IMR-90 (cell line): ENCODE data around the gene NXN. TPM values are rescaled to one million over a fixed set of nuclear protein-coding genes. Genes with fewer than 3 reads are reported as not detected.

Experiments used
- ATAC-seq: fragments of 200-7000 bp; cut with Tn5 transposase; 2 replicates; pipeline ENCODE4 v1.9.1; 2020; ENCODE audit warnings: low read depth, mild to moderate bottlenecking, moderate library complexity
- BruUV-seq: library from RNA; stranded (reverse); fragments of 400-500 nt; replicated peaks from 2 replicates; lab custom pipeline; 2021; lab: Mats Ljungman, UMichigan
- CTCF ChIA-PET: fragments of 300-600 bp; formaldehyde crosslinking; extraction: SDS; loops from one replicate; lab custom pipeline; 2021; ENCODE audit warnings: antibody characterized with exemption; lab: Yijun Ruan, JAX
- POLR2A ChIA-PET: fragments of 300-600 bp; sonication (Branson Sonifier 250); formaldehyde crosslinking; loops from one replicate; lab custom pipeline; 2022; ENCODE audit warnings: antibody characterized with exemption; ENCODE audit not compliant: unreplicated experiment; lab: Charles Lee
- DNase-seq: peaks from one replicate; pipeline ENCODE4 v3.0.0; 2013
- H2AFZ ChIP-seq: replicated peaks from 2 replicates; pipeline ENCODE3; 2013; ENCODE audit warnings: low read length, mild to moderate bottlenecking; ENCODE audit not compliant: poor library complexity
- H2AK5ac ChIP-seq: 2 replicates; pipeline ENCODE4 v1.6.1; 2013; ENCODE audit warnings: low read depth, low read length, inconsistent platforms
- H2AK9ac ChIP-seq: replicated peaks from 2 replicates; pipeline ENCODE3; 2013; ENCODE audit warnings: mild to moderate bottlenecking, low read depth, low read length, moderate library complexity; ENCODE audit not compliant: poor library complexity
- H2BK120ac ChIP-seq: 2 replicates; pipeline ENCODE4 v1.6.1; 2013; ENCODE audit warnings: low read depth, low read length, inconsistent platforms
- H2BK15ac ChIP-seq: 3 replicates; pipeline ENCODE4 v1.6.1; 2013; ENCODE audit warnings: low read depth, low read length, inconsistent platforms
- H2BK20ac ChIP-seq: 2 replicates; pipeline ENCODE4 v1.6.1; 2013; ENCODE audit warnings: low read depth, mild to moderate bottlenecking, inconsistent platforms, low read length, moderate library complexity
- H2BK5ac ChIP-seq: 2 replicates; pipeline ENCODE4 v1.6.1; 2013; ENCODE audit warnings: mild to moderate bottlenecking, low read depth, low read length, inconsistent platforms; ENCODE audit not compliant: poor library complexity, severe bottlenecking
- H3K14ac ChIP-seq: replicated peaks from 2 replicates; pipeline ENCODE4 v1.6.1; 2013; ENCODE audit warnings: low read depth, low read length, inconsistent platforms
- H3K18ac ChIP-seq: 2 replicates; pipeline ENCODE4 v1.6.1; 2013; ENCODE audit warnings: low read depth, low read length, control low read depth
- H3K23ac ChIP-seq: 2 replicates; pipeline ENCODE4 v1.6.1; 2013; ENCODE audit warnings: low read depth, low read length, inconsistent platforms
- H3K27ac ChIP-seq: 2 replicates; pipeline ENCODE4 v1.5.1; 2013; ENCODE audit warnings: mild to moderate bottlenecking, control low read depth, low read length; ENCODE audit not compliant: insufficient read depth
- H3K27me3 ChIP-seq: 2 replicates; pipeline ENCODE4 v1.6.1; 2013; ENCODE audit warnings: low read length; ENCODE audit not compliant: control insufficient read depth, insufficient read depth
- H3K36me3 ChIP-seq: 2 replicates; pipeline ENCODE4 v1.6.1; 2013; ENCODE audit warnings: low read length, mixed read lengths; ENCODE audit not compliant: control insufficient read depth, insufficient read depth
- H3K4ac ChIP-seq: 2 replicates; pipeline ENCODE4 v1.6.1; 2013; ENCODE audit warnings: low read depth, low read length, inconsistent platforms
- H3K4me1 ChIP-seq: 2 replicates; pipeline ENCODE4 v1.6.1; 2013; ENCODE audit warnings: low read length, mixed read lengths; ENCODE audit not compliant: control insufficient read depth, insufficient read depth
- H3K4me2 ChIP-seq: 2 replicates; pipeline ENCODE4 v1.6.1; 2013; ENCODE audit warnings: low read depth, mild to moderate bottlenecking, control low read depth, low read length, moderate library complexity
- H3K4me3 ChIP-seq: 2 replicates; pipeline ENCODE4 v1.5.1; 2013; ENCODE audit warnings: low read depth, mild to moderate bottlenecking, control low read depth, low read length, moderate library complexity; ENCODE audit not compliant: insufficient read depth
- H3K56ac ChIP-seq: 2 replicates; pipeline ENCODE4 v1.6.1; 2013; ENCODE audit warnings: low read length, inconsistent platforms; ENCODE audit not compliant: insufficient read depth; ENCODE audit errors: extremely low read depth
- H3K79me1 ChIP-seq, 2 experiments: 2 replicates each; pipeline ENCODE4 v1.6.1; 2013; ENCODE audit warnings: low read length in 2 of 2, inconsistent platforms in 1 of 2, low read depth in 1 of 2
- H3K9ac ChIP-seq: 2 replicates; pipeline ENCODE4 v1.6.1; 2013; ENCODE audit warnings: low read depth, low read length, control low read depth
- H3K9me1 ChIP-seq: 2 replicates; pipeline ENCODE4 v1.6.1; 2013; ENCODE audit warnings: low read length, inconsistent platforms; ENCODE audit not compliant: insufficient read depth
- H3K9me3 ChIP-seq: 2 replicates; pipeline ENCODE4 v1.6.1; 2013; ENCODE audit warnings: low read length; ENCODE audit not compliant: control insufficient read depth, insufficient read depth
- H4K20me1 ChIP-seq: 2 replicates; pipeline ENCODE4 v1.6.1; 2013; ENCODE audit warnings: low read length, inconsistent platforms; ENCODE audit not compliant: insufficient read depth
- H4K5ac ChIP-seq: 2 replicates; pipeline ENCODE4 v1.6.1; 2013; ENCODE audit warnings: mild to moderate bottlenecking, low read depth, low read length, control low read depth
- H4K8ac ChIP-seq, 2 experiments: 2 replicates each; pipeline ENCODE4 v1.6.1; 2013; ENCODE audit warnings: low read depth in 2 of 2, low read length in 2 of 2, control low read depth in 1 of 2, inconsistent platforms in 1 of 2
- H4K91ac ChIP-seq: 2 replicates; pipeline ENCODE4 v1.6.1; 2013; ENCODE audit warnings: low read depth, low read length, inconsistent platforms; ENCODE audit not compliant: insufficient read depth
- CEBPB ChIP-seq: IDR thresholded peaks from 2 replicates; pipeline ENCODE4 v1.6.1; 2012; ENCODE audit warnings: low read depth, low read length, improper control_type of control experiment
- CHD1 ChIP-seq: IDR thresholded peaks from 2 replicates; pipeline ENCODE4 v1.6.1; 2012; ENCODE audit warnings: low read depth, low read length, improper control_type of control experiment
- CTCF ChIP-seq: conservative IDR thresholded peaks from 2 replicates; pipeline ENCODE4 v1.5.1; 2012; ENCODE audit warnings: mild to moderate bottlenecking, low read depth, low read length, improper control_type of control experiment
- ELK1 ChIP-seq: fragments of 150-350 bp; IDR thresholded peaks from 2 replicates; pipeline ENCODE4 v1.6.1; 2016; ENCODE audit warnings: low read depth, mild to moderate bottlenecking, low read length, moderate library complexity, borderline replicate concordance
- MAFK ChIP-seq: IDR thresholded peaks from 2 replicates; pipeline ENCODE4 v1.6.1; 2012; ENCODE audit warnings: low read depth, low read length, improper control_type of control experiment
- MXI1 ChIP-seq: IDR thresholded peaks from 2 replicates; pipeline ENCODE4 v1.6.1; 2012; ENCODE audit warnings: low read depth, mild to moderate bottlenecking, low read length, moderate library complexity, borderline replicate concordance
- NFE2L2 ChIP-seq: fragments of 150-350 bp; IDR thresholded peaks from 2 replicates; pipeline ENCODE4 v1.6.1; 2016; ENCODE audit warnings: low read depth, mild to moderate bottlenecking, low read length
- POLR2A ChIP-seq: IDR thresholded peaks from 2 replicates; pipeline ENCODE4 v1.6.1; 2012; ENCODE audit warnings: mild to moderate bottlenecking, low read depth, low read length
- RAD21 ChIP-seq: IDR thresholded peaks from 2 replicates; pipeline ENCODE4 v1.6.1; 2012; ENCODE audit warnings: low read length, improper control_type of control experiment
- RCOR1 ChIP-seq: IDR thresholded peaks from 2 replicates; pipeline ENCODE4 v1.6.1; 2012; ENCODE audit warnings: mild to moderate bottlenecking, low read length, improper control_type of control experiment; ENCODE audit not compliant: insufficient replicate concordance
- SMC3 ChIP-seq: fragments of 150-350 bp; IDR thresholded peaks from 2 replicates; pipeline ENCODE4 v1.6.1; 2016; ENCODE audit warnings: low read depth, mild to moderate bottlenecking, antibody characterized with exemption, low read length, moderate library complexity
- USF2 ChIP-seq: fragments of 150-350 bp; IDR thresholded peaks from 2 replicates; pipeline ENCODE4 v1.6.1; 2017; ENCODE audit warnings: mild to moderate bottlenecking, antibody characterized with exemption, low read length, low read depth
- WGBS, 2 experiments: methylation state at CpG; one replicate each; pipeline versions ENCODE4 v1.1.5 to v1.1.7; 2013; ENCODE audit warnings: missing lambda C conversion rate in 2 of 2; ENCODE audit not compliant: insufficient read length in 1 of 2; ENCODE audit errors: extremely low coverage in 2 of 2; 5-methylcytosine and 5-hydroxymethylcytosine counted together
- dilution Hi-C: fragments of 300-500 bp; cut with HindIII; formaldehyde crosslinking; loops from one replicate; pipeline ENCODE4 v1.14.3; 2018; ENCODE audit warnings: low sequenced_read_pairs; ENCODE audit not compliant: unreplicated experiment
- in situ Hi-C: fragments of 300-500 bp; cut with MboI; formaldehyde crosslinking; loops from 3 replicates; pipeline ENCODE4 v1.14.3; 2019; ENCODE audit warnings: low sequenced_read_pairs, inconsistent platforms, mixed read lengths
- intact Hi-C: fragments of 100-400 bp; cut with micrococcal nuclease; formaldehyde crosslinking; loops from 2 replicates; pipeline ENCODE4 v1.10.0; 2022
- polyA plus RNA-seq, 3 experiments: library from polyadenylated mRNA; depleted of rRNA; stranded (reverse); fragments of >200 nt; gene quantifications; 2 replicates each; pipeline ENCODE4 v1.2.3, GENCODE V29; 2012; ENCODE audit warnings: low replicate concordance in 1 of 3
- total RNA-seq: library from RNA; depleted of rRNA; stranded (reverse); fragments of >200 nt; gene quantifications from 2 replicates; pipeline ENCODE4 v1.2.3, GENCODE V29; 2012

NXN gene
- total and polyA plus RNA-seq, 2 of the 4 experiments (the other 2 are of a cell fraction): 52.5 to 116 TPM

GRCh38 chr17:927611-928461 is 51.7 kb downstream of the NXN start:
- Histone ChIP-seq H3K14ac (peak overlapping the region; percentile 1; the same call in 1 of the 2 replicates), H3K4ac (peak overlapping the region; percentile 92), H3K27me3 (no peaks in the 10 kb centered on the region), H3K18ac (peak overlapping the region; percentile 84), H3K4me3 (peak overlapping the region; percentile 1; the same call in 1 of the 2 replicates), H4K20me1 (peaks cover 34% of the 10 kb centered on the region), H3K4me2 (peak overlapping the region; percentile 56), H2BK20ac (peak overlapping the region; percentile 94), H4K8ac (peak overlapping the region; percentile 5 to 86; a peak in 3 of 4 replicates), H4K5ac (peak overlapping the region; percentile 46), H3K27ac (peak overlapping the region; percentile 92), H2BK5ac (peak overlapping the region; percentile 79), H3K4me1 (peaks cover 28% of the 10 kb centered on the region), H3K9me1 (peaks cover 16% of the 10 kb centered on the region), H2AK9ac (no peak overlapping the region), H2AK5ac (peak overlapping the region; percentile 72; the same call in 1 of the 2 replicates), H3K56ac (peak overlapping the region; percentile 26; the same call in 1 of the 2 replicates), H3K79me1 (peaks cover 27 to 62% of the 10 kb centered on the region in 2 experiments), H3K9me3 (no peaks in the 10 kb centered on the region), H4K91ac (peak overlapping the region; percentile 85), H2BK15ac (peak overlapping the region; percentile 17; the same call in 2 of the 3 replicates), H3K9ac (peak overlapping the region; percentile 40), H3K23ac (peak overlapping the region; percentile 1; the same call in 1 of the 2 replicates), H2BK120ac (peak overlapping the region; percentile 49), H2AFZ (no peak overlapping the region), H3K36me3 (peaks cover 11% of the 10 kb centered on the region)
- 0% methylated on average over 2 of the region's 17 CpGs; no CpG with 5 or more reads in 1 of the 2 experiments for whole genome bisulfite sequencing, 2 experiments
- dilution Hi-C loops (no loop called here), in situ Hi-C loops (no loop called here), intact Hi-C loops (loop anchor here (2.0 kb wide), 1 partner anchor 59 kb away; no protein-coding TSS in a partner anchor)
- POLR2A ChIA-PET: interaction anchor here (1.2 kb wide), 1 partner anchor 19 kb away, joined by 3 read pairs; no protein-coding TSS in a partner anchor
- CTCF ChIA-PET: interaction anchor here (0.7 kb wide), 1 partner anchor 31 kb away, joined by 3 read pairs; no protein-coding TSS in a partner anchor
- ATAC-seq (peak; percentile 89), DNase-seq (peak; percentile 97)
- BruUV-seq: no TSS peak
- TF ChIP-seq MXI1 (0 out of 2 replicates have a peak, but pooled peaks have one; percentile 22), POLR2A (0 out of 2 replicates have a peak, but pooled peaks have one; percentile 50), CTCF (no peak), RAD21 (no peak; the same call in 1 of the 2 replicates), CEBPB (peak; percentile 88), MAFK (0 out of 2 replicates have a peak, but pooled peaks have one; percentile 13), USF2 (peak; percentile 84), RCOR1 (peak; percentile 98), SMC3 (no peak), ELK1 (no peak), NFE2L2 (no peak), CHD1 (no peak)
